T-helper 17 cell (primary cell): ENCODE measurements around the gene HELZ2. TPM values are rescaled to one million over a fixed set of nuclear protein-coding genes. Genes with fewer than 3 reads are reported as not detected.
A peak's percentile ranks its signal among the peaks of the same experiment; 100 is the strongest.

Experiments used
- ATAC-seq: fragments of 150-1000 bp; cut with Tn5 transposase; 2 replicates; pipeline ENCODE4 v1.10.0; 2021; ENCODE audit warnings: mild to moderate bottlenecking, moderate library complexity
- DNase-seq, 3 donors: peaks; one replicate each; pipeline versions ENCODE4 v3.0.0 to v3.0.0-alpha.2; 2020 to 2021
- H3K9me3 ChIP-seq: one replicate; pipeline ENCODE4 v1.7.0; 2013; ENCODE audit warnings: low read length, mild to moderate bottlenecking; ENCODE audit not compliant: control insufficient read depth, poor library complexity, severe bottlenecking
- H3K27ac Mint-ChIP-seq: one replicate; pipeline ENCODE4 v1.8.0; 2022; ENCODE audit warnings: mild to moderate bottlenecking, moderate library complexity, mixed read lengths
- H3K27me3 Mint-ChIP-seq: one replicate; pipeline ENCODE4 v1.8.0; 2022; ENCODE audit warnings: mixed read lengths
- H3K36me3 Mint-ChIP-seq: one replicate; pipeline ENCODE4 v1.8.0; 2022; ENCODE audit warnings: low read depth, mixed read lengths
- H3K4me1 Mint-ChIP-seq: one replicate; pipeline ENCODE4 v1.8.0; 2022; ENCODE audit warnings: mild to moderate bottlenecking, mixed read lengths
- H3K4me3 Mint-ChIP-seq: one replicate; pipeline ENCODE4 v1.8.0; 2022; ENCODE audit warnings: mild to moderate bottlenecking, moderate library complexity, mixed read lengths
- total RNA-seq, 4 donors: library from RNA in 2 of 4; stranded (reverse) in 2 of 4; gene quantifications; one replicate each; pipeline ENCODE4 v1.2.3 and lab custom pipeline; 2022 to 2026

The HELZ2 gene
- total RNA-seq, 2 donors from 2014 or later, result 48.0 to 54.8 TPM

DNA sequence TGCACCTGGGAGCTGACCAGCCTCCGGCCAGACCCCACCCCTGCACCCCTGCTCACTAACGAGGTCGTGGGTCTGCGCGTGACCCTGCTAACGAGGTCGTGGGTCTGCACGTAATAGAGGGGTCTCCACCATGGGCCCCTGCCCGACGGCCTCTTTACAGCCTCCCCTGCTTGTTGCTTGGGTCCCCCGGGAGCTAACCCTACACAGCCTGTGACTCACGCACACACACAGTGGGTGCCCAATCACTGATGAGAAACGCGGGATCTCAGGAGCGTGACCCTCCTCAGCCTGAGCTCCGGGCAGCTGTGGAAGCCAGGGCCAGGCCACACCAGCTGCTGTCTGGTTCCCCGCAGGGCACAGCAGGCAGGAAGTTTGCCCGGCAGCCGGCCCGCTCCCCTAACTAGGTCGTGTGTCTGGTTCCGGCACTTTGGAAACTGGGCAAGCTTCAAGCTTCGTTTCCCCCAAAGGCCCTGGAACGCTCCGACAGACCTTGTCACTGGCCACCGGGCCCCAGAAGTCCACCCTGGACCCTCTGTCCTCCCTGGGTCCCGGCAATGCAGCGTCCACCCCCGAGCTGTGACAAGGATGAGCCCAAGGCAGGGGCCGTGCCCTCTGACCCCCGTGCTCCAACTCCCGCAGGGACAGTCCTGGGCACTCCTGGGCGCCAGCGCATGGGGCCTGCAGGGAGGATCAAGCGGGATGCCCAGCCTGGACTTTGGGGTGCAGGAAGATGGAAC, 37.6 kb downstream of the HELZ2 start:
- H3K4me1 Mint-ChIP-seq, result peaks cover 12% of the 10 kb centered on the region
- ATAC-seq (no peak), DNase-seq (no peak)
- no peaks in the 10 kb centered on the region for H3K36me3 Mint-ChIP-seq
- peak overlapping the region; percentile 74 for H3K4me3 Mint-ChIP-seq
- no peaks in the 10 kb centered on the region for H3K27me3 Mint-ChIP-seq
- no peak overlapping the region for H3K27ac Mint-ChIP-seq
- no peaks in the 10 kb centered on the region for H3K9me3 ChIP-seq

DNA sequence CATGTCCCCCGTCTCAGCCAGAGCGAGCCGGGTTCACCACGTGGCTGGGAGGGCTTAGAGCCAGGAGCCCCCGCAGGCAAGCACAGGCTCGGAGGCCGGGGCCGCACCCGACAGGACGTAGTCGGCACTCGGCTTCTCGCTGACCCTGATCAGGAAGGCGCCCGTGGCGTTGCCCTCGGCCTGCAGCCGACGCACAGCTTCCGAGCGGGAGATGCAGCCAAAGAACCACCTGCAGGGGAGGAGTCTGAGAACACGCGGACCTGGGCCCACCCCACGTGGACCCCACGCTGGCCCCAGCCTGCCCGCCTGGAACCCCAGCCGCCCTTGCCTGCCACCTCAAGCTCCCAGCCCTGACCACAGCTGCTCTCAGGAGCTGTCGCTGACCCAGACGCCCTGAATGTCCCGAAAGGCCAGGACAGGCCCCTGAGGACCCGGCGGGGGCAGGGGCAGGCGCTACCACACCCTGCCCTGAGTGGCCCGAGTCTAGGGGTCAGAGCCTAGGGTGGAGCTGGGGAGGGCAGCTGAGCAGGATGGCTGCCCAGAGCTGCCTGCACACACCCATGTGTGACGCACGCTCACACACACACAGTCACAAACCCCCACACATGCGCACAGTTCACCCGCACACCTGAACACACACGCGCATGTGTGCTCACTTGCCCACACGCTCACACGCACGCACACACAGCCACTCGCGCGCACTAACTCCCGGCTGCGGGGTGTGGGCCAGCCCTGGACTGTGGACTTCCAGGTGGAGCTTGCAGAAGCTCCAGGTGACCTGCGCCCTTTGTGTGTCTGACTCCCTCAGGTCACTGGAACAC, 39.0 kb downstream of the HELZ2 start:
- DNase-seq, result peak in 1 of 3 donors; percentile 4
- H3K27me3 Mint-ChIP-seq, result no peaks in the 10 kb centered on the region
- peaks cover 12% of the 10 kb centered on the region for H3K4me1 Mint-ChIP-seq
- H3K27ac Mint-ChIP-seq, result no peak overlapping the region
- H3K36me3 Mint-ChIP-seq, result no peaks in the 10 kb centered on the region
- no peaks in the 10 kb centered on the region for H3K9me3 ChIP-seq
- ATAC-seq, result no peak
- H3K4me3 Mint-ChIP-seq, result peak overlapping the region; percentile 3

DNA sequence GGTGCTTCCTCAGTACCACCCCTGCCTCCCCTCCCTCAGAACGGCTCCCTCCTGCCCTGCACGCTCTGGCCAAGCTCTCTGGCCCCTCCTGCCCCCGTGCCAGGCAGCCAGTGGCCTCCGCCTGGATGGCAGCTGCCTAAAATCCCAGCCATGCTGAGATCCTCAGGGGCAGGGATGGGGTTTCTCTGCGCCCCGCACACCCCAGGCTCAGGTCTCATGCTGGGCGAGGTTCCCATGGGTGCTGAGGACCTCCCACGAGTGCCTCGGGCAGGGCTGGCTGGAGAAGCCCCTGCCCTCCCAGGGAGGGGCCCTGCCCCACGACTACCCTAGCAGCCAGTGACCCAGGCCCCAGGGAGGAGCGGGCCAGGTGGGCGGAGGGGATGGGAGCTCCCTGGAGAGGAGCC, 39.6 kb downstream of the HELZ2 start:
- Mint-ChIP-seq H3K27me3 (no peaks in the 10 kb centered on the region), H3K4me3 (peak overlapping the region; percentile 3), H3K36me3 (no peaks in the 10 kb centered on the region), H3K27ac (no peak overlapping the region), H3K4me1 (peaks cover 12% of the 10 kb centered on the region)
- DNase-seq, result no peak
- no peaks in the 10 kb centered on the region for H3K9me3 ChIP-seq
- ATAC-seq, result no peak

DNA sequence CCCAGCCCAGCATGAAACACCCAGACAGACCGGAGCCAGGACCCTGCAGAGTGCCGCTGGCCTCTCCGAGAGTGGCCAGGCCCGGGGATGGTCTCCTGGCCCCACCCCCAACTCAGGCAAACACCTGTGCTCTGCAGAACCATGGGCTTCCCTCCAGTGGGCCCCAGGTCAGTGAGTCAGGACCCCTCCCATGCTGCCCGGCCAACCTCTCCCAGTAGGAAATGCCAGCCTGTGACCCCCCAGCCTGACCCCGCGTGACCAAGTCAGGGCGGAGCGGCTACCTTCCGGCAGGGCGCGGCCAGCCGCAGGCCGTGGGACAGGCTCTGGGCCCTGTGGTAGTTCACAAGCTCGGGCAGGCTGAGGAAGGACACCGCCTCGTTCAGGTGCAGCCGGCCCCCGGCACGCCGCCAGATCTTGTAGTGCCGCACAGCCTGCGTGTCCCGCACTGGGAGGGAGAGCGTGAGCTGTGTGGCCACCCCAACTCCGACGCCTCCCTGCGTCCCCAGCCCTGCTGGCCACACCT, 40.1 kb downstream of the HELZ2 start:
- Mint-ChIP-seq H3K27ac (no peak overlapping the region), H3K4me1 (peaks cover 12% of the 10 kb centered on the region), H3K4me3 (no peak overlapping the region), H3K27me3 (no peaks in the 10 kb centered on the region), H3K36me3 (no peaks in the 10 kb centered on the region)
- no peak for DNase-seq
- no peak for ATAC-seq
- H3K9me3 ChIP-seq, result no peaks in the 10 kb centered on the region

DNA sequence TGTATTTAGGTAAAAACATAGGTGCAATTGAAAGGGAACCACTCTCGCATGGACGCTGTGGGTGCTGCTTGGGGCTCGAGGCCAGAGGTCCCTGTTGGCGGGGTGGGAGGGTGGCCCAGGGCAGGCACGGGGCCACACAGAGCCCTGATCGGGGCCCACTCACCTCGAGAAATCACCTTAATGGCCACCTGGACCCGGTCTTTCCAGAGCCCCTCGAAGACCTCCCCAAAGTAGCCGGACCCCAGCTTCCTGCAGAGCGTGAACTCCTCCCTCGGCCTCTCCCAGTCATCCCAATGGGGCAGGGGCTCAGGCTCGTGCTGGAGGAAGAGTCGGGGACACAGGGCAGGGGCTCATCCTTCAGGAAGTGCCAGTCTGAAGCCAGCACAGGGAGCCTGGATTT, 40.7 kb downstream of the HELZ2 start:
- Mint-ChIP-seq H3K4me1 (peaks cover 12% of the 10 kb centered on the region), H3K36me3 (no peaks in the 10 kb centered on the region), H3K4me3 (no peak overlapping the region), H3K27me3 (no peaks in the 10 kb centered on the region), H3K27ac (no peak overlapping the region)
- ATAC-seq (no peak), DNase-seq (no peak)
- H3K9me3 ChIP-seq, result no peaks in the 10 kb centered on the region

DNA sequence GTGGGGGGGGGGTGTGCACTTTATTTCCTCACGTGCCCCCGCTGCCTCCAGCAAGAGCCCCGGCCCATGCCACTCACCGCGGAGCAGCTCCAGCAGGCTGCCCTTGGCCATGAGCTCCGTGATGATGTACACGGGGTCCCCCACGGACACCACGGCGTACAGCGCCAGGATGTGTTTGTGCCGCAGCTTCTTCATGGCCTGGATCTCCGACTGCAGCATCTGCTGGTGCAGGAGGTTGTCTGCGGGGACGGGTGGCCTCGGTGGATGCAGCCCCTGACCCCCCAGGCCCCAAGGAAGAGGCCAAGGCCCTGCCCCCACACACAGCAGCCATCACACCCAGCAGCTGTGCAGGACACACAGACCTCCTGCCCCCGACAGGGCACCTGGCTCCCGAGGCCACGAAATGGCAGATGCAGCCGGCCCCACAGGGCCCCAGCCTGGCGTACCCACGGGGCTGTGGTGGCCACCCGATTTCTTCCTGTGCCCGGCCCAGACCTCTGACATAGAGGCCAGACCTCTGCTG, 41.5 kb downstream of the HELZ2 start:
- H3K9me3 ChIP-seq, result no peaks in the 10 kb centered on the region
- no peaks in the 10 kb centered on the region for H3K36me3 Mint-ChIP-seq
- no peak overlapping the region for H3K27ac Mint-ChIP-seq
- no peak for DNase-seq
- ATAC-seq, result no peak
- H3K4me3 Mint-ChIP-seq, result no peak overlapping the region
- H3K27me3 Mint-ChIP-seq, result no peaks in the 10 kb centered on the region
- H3K4me1 Mint-ChIP-seq, result peaks cover 10% of the 10 kb centered on the region

DNA sequence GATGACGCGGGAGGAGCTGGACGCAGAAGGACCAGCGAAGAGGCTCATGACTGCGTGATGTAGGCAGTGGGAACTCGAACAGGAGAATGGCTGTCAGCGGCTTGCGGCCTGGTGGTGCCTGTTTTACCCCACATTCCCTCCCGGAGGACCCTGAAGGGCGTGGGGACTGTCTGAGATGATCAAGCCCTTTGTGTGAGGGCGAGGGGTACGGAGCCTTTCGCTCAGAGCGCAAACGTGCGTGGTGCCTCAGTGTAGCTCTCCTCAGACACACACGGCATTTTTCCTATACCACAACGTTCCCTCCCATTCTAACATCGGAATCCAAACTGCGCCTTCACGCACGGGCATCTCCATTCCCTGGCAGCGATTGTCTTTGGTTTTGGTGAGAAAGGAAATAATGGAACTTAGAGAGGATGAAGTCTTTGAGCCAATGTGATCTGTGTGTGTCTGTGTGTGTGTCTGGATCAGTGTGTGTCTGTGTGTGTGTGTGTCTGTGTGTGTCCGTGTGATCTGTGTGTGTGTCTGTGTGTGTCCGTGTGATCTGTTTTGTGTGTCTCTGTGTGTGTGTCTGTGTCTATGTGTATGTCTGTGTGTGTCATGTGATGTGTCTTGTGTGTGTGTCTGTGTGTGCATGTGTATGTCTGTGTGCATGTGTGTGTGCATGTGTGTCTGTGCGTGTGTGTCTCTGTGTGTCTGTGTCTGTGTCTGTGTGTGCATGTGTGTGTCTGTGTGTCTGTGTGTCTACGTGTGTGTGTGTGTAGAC, 42.2 kb downstream of the HELZ2 start:
- H3K36me3 Mint-ChIP-seq, result no peaks in the 10 kb centered on the region
- H3K27ac Mint-ChIP-seq, result no peak overlapping the region
- H3K27me3 Mint-ChIP-seq, result no peaks in the 10 kb centered on the region
- ATAC-seq, result no peak
- no peak for DNase-seq
- peaks cover 10% of the 10 kb centered on the region for H3K4me1 Mint-ChIP-seq
- H3K4me3 Mint-ChIP-seq, result no peak overlapping the region
- H3K9me3 ChIP-seq, result no peaks in the 10 kb centered on the region

DNA sequence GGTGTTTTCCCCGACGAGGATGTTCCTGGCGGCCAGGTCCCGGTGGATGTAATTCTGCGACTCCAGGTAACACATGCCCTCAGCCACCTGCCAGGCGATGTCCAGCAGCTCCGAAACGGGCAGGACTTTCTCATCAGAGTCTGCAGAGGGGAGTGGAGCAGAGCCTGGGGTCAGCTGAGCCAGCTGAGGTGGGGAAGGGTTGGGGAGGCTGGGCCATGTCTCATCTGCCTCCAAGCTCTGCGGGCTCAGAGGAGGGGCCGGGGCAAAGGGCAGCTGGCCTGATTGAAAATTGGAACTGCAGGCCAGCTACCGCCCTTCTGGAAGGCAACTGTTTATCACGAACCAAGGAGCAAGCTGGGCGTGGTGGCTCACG, 43.3 kb downstream of the HELZ2 start:
- Mint-ChIP-seq H3K4me3 (no peak overlapping the region), H3K27ac (no peak overlapping the region), H3K36me3 (no peaks in the 10 kb centered on the region), H3K27me3 (no peaks in the 10 kb centered on the region), H3K4me1 (peaks cover 7% of the 10 kb centered on the region)
- no peak for DNase-seq
- no peaks in the 10 kb centered on the region for H3K9me3 ChIP-seq
- ATAC-seq, result no peak

DNA sequence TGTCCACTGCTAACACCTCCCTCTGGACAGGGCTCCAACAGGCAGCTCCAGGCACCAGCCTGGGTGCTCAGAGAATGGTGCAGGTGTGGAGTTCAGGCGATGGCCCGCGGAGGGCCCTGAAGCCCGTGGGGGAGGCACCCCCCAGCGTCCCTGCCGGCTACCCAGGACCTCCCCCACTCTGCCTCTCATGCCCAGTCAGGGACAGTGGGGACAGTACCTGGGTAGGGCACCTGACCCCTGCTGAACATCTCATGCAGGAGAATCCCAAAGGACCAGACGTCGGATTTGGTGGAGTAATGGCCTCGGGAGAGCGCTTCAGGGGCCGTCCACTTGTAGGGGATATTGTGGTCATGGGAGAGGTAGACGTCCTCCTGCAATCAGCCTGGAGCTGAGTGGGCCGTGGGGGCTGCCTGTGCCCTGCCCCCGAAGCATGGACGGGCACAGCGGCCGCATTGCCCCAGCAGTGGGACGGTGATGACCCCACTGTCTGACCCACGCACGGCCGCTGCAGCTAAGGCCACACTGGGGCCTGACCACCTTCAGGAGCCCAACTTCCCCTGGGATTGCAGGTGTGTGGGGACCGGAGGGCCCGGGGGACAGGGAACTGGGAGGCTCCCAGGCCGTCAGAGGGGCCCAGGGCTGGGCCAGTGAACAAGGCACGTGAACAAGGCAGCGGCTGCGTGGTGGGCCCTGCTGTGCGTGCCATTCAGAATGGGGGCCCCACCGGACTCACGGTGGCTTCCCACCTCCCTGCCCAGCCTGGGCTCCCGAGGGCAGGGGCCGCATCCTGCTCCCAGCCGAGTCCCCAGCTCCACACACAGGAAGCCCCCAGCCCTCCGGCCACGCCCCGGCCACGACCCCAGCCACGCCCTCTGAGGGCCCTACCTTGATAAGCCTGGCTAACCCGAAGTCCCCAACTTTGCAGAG, 43.9 kb downstream of the HELZ2 start:
- Mint-ChIP-seq H3K27me3 (no peaks in the 10 kb centered on the region), H3K36me3 (no peaks in the 10 kb centered on the region), H3K27ac (no peak overlapping the region), H3K4me1 (peaks cover 7% of the 10 kb centered on the region), H3K4me3 (no peak overlapping the region)
- no peaks in the 10 kb centered on the region for H3K9me3 ChIP-seq
- DNase-seq (no peak), ATAC-seq (no peak)

DNA sequence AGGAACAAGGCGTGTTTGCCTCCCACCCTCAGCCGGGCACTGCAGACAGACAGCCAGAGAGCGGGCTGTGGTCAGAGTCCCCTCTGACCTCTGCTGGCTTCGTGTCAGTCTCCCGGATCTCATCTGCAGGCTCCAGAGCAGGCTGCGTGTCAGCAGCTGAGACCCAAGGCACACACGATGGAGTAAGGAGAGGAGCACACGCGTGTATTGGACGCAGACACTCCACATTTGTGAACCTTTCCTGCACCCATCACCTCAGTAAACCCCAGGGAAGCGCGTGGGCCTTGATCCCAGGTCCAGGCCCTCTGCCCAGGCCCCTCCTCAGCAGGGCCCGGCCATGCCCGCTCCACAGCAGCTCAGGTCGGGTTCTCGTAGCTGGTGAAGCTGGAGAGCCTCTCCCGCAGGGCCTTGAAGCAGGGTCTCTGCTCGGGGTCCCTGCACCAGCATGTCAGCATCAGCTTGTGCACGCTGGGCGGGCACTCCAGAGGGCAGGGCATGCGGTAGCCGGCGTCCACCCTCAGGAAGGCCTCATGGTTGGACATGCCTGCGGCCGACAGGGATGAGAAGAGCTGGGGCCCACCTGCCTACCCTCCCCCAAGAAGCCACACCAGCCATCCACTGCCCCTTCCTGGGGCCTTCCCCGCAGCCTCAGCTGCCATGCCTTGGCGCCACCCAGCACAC, 44.7 kb downstream of the HELZ2 start:
- H3K36me3 Mint-ChIP-seq, result no peaks in the 10 kb centered on the region
- H3K27me3 Mint-ChIP-seq, result no peaks in the 10 kb centered on the region
- H3K4me1 Mint-ChIP-seq, result peaks cover 7% of the 10 kb centered on the region
- H3K9me3 ChIP-seq, result no peaks in the 10 kb centered on the region
- DNase-seq (no peak), ATAC-seq (no peak)
- no peak overlapping the region for H3K27ac Mint-ChIP-seq
- no peak overlapping the region for H3K4me3 Mint-ChIP-seq

DNA sequence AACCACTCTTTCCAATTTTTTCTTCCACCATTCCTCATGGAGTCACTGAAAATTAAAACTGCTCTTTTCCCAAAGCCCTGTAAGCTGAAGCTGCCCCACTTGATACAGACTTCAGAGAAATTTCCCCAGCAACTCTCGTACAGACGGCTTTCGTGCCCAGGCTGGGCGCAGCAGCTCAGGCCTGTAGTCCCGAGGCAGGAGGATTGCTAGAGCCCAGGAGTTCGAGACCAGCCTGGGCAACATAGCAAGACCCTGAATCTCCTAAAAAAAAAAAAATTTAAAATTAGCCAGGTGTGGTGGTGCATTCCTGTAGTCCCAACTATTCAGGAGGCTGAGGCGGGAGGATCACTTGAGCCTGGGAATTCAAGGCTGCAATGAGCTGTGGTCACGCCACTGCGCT, 46.9 kb downstream of the HELZ2 start:
- no peak overlapping the region for H3K4me3 Mint-ChIP-seq
- no peaks in the 10 kb centered on the region for H3K9me3 ChIP-seq
- no peak for DNase-seq

DNA sequence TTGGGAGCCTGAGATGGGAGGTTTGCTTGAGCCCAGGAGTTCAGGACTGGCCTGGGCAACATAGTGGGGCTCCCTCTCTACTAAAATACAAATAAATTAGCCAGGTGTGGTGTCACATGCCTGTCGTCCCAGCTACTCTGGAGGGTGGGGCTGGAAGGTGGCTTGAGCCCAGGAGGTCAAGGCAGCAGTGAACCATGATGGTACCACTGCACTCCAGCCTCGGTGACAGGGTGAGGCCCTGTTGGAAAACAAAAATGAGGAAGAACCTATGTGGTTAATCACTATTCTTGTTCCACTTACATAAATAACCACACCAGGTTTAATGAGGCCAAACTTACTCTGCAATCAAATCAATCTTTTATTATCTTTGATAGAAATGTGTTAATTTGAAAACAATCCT, 48.1 kb downstream of the HELZ2 start:
- H3K27ac Mint-ChIP-seq, result no peak overlapping the region
- no peak for ATAC-seq
- H3K9me3 ChIP-seq, result no peaks in the 10 kb centered on the region
- DNase-seq, result no peak
- peaks cover 7% of the 10 kb centered on the region for H3K4me1 Mint-ChIP-seq
- H3K4me3 Mint-ChIP-seq, result no peak overlapping the region
- H3K36me3 Mint-ChIP-seq, result no peaks in the 10 kb centered on the region
- no peaks in the 10 kb centered on the region for H3K27me3 Mint-ChIP-seq

More for the DNA sequence above, 46.9 kb downstream of the HELZ2 start:
- no peak for ATAC-seq
- Mint-ChIP-seq H3K27me3 (no peaks in the 10 kb centered on the region), H3K27ac (no peak overlapping the region), H3K36me3 (no peaks in the 10 kb centered on the region), H3K4me1 (peaks cover 11% of the 10 kb centered on the region)
